Liver (tissue), 3 donors: ENCODE results near the gene MAPK4.

Source experiments
- ATF3 ChIP-seq: IDR thresholded peaks from 2 replicates; pipeline ENCODE4 v1.6.1; 2016; ENCODE audit warnings: antibody characterized with exemption
- CTCF ChIP-seq: fragments of 150-350 bp; IDR thresholded peaks from 2 replicates; pipeline ENCODE4 v1.5.1; 2017; ENCODE audit warnings: improper control_type of control experiment, low read depth, low read length; ENCODE audit not compliant: missing input control
- EGR1 ChIP-seq, 2 donors: IDR thresholded peaks; 2 replicates each; pipeline ENCODE4 v1.6.1; 2016 to 2018; ENCODE audit warnings: antibody characterized with exemption in 2 of 2, low read depth in 2 of 2
- GABPA ChIP-seq, 2 donors: IDR thresholded peaks in 1 of 2; conservative IDR thresholded peaks in 1 of 2; 2 replicates each; pipeline ENCODE4 v1.6.1; 2016; ENCODE audit warnings: antibody characterized with exemption in 2 of 2, mild to moderate bottlenecking in 1 of 2, moderate library complexity in 1 of 2
- HNF4A ChIP-seq, 2 donors: conservative IDR thresholded peaks; 2 replicates each; pipeline ENCODE4 v1.6.1; 2016; ENCODE audit warnings: antibody characterized with exemption in 2 of 2, mild to moderate bottlenecking in 2 of 2
- JUND ChIP-seq, 2 donors: IDR thresholded peaks; 2 replicates each; pipeline ENCODE4 v1.6.1; 2016; ENCODE audit warnings: antibody characterized with exemption in 2 of 2
- MAX ChIP-seq: IDR thresholded peaks from 2 replicates; pipeline ENCODE4 v1.6.1; 2016; ENCODE audit warnings: antibody characterized with exemption
- REST ChIP-seq: IDR thresholded peaks from 2 replicates; pipeline ENCODE4 v1.6.1; 2016; ENCODE audit warnings: antibody characterized with exemption, mild to moderate bottlenecking
- RXRA ChIP-seq, 2 donors: IDR thresholded peaks; 2 replicates each; pipeline ENCODE4 v1.6.1; 2017 to 2018; ENCODE audit warnings: antibody characterized with exemption in 2 of 2, mild to moderate bottlenecking in 1 of 2
- SP1 ChIP-seq: IDR thresholded peaks from 2 replicates; pipeline ENCODE4 v1.6.1; 2018; ENCODE audit warnings: antibody characterized with exemption, mild to moderate bottlenecking
- TAF1 ChIP-seq: conservative IDR thresholded peaks from 2 replicates; pipeline ENCODE4 v1.6.1; 2016; ENCODE audit warnings: antibody characterized with exemption, mild to moderate bottlenecking
- YY1 ChIP-seq: IDR thresholded peaks from 2 replicates; pipeline ENCODE4 v1.6.1; 2016; ENCODE audit warnings: antibody characterized with exemption, mild to moderate bottlenecking
- ZBTB33 ChIP-seq: IDR thresholded peaks from 2 replicates; pipeline ENCODE4 v1.6.1; 2016; ENCODE audit warnings: antibody characterized with exemption
- donor health status: healthy.
- donor health status: healthy.

- no peak for TF ChIP-seq CTCF
- TF ChIP-seq RXRA (IDR thresholded peaks at IDR 0.05), result no peak
- TF ChIP-seq ATF3, result no peak
- TF ChIP-seq TAF1, result no peak
- TF ChIP-seq REST, result no peak
- TF ChIP-seq JUND (IDR thresholded peaks at IDR 0.05), result no peak
- no peak for TF ChIP-seq SP1
- no peak for TF ChIP-seq GABPA (IDR thresholded peaks at IDR 0.05 in 1 of 2, conservative IDR thresholded peaks at IDR 0.05 in 1 of 2)
- TF ChIP-seq MAX, result no peak
- TF ChIP-seq HNF4A (conservative IDR thresholded peaks at IDR 0.05), result no peak
- TF ChIP-seq YY1, result no peak
- TF ChIP-seq ZBTB33, result no peak
- no peak for TF ChIP-seq EGR1 (IDR thresholded peaks at IDR 0.05; ENCODE audit: low read depth in 2 of 2)
These were observed 157.0 kb downstream of the MAPK4 start for GRCh38 chr18:50716902-50717301.
